Measurements from ENCODE around the gene ISCA2.

GRCh38 chr14:74490486-74490885, 3.1 kb upstream of the ISCA2 start:
- no peak for TF ChIP-seq CTCF (IDR thresholded peaks at IDR 0.05)
- no peak for TF ChIP-seq POLR2A (IDR thresholded peaks at IDR 0.05)
- TF ChIP-seq POLR2AphosphoS5 (IDR thresholded peaks at IDR 0.05): no peak
